Suppressor macrophage treated with lipopolysaccharide for 1 hour (primary cell): ENCODE results near the gene FRMPD2.
"Not testable (repeated sequence)": the region's sequence is repeated elsewhere in the genome, so short reads cannot be mapped to it uniquely, and the experiment has no call there.

Source experiments
- DNase-seq, 3 donors: peaks; one replicate each; pipeline ENCODE4 v3.0.0-alpha.2; 2020 to 2022

The FRMPD2 gene

DNA sequence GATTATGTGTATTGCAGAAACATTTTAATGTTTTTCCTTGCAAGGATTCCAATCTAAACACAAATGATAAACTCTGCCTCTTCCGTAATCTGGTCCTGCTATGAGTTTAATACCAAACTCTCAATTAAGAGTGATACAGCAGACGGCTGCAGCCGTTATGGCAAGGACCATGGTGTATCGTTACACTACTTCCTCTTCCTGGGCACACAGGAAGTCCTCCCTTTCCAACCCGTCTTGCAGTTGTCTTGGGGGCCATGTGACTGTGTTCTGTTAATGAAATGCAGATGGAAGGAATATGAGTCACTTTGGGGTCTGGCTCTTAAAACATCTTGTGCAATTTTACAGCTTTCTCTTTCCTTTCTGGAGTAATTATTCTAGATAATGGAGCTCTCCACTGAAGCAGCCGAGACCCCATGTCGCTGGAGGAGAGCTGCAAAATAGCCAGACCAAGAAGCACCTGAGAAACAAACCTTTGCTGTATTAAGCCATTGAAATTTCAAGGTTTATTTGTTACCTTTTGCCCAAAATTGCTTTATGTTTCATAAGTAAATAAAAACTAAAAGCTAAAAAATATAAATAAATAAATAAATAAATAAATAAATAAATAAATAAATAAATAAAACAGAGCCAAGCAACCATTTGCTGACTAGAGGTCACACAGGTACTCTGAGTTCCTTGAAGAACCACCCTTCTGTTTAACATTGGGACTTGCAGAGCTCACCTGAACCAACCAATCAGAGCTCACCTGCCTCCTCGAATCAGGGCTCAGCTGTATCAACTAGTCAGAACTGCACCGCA is 74.7 kb downstream of the FRMPD2 start:
- DNase-seq, result peak; percentile 68 to 84 (median 83)

DNA sequence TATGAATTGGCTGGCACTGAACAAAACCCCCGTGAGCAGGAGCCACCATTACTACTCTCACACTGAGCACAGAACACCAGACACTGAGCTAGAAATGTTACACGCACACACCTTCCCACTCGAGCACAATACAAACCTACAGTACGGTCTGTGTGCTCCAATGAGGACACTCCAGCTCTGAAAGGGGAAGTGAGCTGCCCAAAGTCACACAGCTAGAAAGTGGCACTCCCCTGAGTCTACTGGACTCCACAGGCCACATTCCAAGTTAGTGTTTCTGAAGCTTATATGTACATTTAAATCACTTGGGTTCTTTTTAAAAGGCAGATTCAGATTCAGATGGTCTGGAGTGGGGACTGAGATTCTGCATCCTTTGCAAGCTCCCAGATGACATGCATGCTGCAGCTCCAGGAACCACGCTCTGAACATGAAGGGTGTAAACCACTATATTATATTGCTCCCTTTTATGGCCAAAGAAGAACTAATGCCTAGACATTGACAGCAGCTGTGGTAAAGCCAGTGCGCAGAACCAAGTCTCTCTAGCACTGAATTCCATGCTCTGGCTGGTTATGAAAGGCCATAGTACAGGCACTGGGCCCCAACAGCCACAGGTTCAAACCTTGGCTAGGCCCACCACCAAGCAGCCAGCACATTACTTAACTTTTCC is 77.1 kb downstream of the FRMPD2 start:
- DNase-seq, result peak in 1 of 3 donors; percentile 7

DNA sequence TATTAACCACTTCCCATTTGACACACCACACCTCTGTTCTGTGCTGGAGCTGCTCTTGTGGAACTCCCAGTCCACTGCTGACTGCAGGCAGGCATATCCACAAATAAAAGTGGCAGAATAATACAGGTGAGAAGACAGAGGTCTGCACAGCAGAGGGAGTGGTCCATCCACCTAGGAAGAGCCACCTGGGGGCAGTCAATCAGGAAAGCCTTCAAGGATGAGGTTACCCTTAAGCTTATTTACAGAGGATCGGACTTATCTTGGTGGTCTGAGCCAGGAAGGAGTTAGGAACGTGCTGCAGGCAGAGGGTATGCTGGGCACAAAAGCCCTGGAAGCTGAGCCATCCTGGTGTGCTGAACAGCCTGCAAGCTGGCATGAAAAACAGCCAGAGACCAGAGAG is 78.7 kb downstream of the FRMPD2 start:
- DNase-seq, result no peak

DNA sequence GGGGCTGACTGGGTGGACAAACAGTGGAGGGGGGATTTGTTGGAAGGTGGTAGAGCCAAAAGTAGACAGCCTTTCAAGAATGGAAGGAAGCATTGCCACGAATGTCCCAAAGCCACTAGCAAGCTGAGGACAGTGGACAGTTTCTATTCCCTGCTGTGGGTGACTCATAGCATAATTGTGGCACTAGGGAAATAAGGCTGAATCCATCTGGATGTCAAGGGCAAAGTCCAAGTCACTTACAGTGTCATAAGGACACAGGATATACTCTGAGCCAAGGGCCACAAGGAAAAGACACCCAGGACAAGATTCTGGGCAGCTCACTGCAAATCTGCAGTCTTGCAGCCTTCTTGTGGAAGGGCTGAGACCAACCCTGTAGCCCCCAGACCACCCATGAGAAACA is 79.7 kb downstream of the FRMPD2 start:
- DNase-seq, result no peak

DNA sequence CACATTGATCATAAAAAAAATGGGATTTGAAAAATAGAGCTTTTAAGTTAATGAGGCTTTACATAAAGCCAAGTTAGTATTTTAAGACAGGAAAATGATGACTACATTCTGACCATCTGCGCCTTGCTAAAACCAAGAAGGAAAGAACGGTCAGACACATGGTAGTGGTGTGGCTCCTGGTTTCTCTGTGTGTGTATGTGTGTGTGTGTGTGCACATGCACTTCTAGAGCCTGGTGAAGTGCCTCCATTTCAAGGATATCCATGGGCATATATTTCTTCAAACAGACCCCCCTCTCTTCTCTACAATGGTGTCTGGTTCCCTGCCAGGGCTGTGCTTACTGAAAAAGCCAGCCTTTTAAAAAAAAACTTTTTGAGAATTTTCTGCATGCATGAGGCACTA is 80.9 kb downstream of the FRMPD2 start:
- no peak for DNase-seq

DNA sequence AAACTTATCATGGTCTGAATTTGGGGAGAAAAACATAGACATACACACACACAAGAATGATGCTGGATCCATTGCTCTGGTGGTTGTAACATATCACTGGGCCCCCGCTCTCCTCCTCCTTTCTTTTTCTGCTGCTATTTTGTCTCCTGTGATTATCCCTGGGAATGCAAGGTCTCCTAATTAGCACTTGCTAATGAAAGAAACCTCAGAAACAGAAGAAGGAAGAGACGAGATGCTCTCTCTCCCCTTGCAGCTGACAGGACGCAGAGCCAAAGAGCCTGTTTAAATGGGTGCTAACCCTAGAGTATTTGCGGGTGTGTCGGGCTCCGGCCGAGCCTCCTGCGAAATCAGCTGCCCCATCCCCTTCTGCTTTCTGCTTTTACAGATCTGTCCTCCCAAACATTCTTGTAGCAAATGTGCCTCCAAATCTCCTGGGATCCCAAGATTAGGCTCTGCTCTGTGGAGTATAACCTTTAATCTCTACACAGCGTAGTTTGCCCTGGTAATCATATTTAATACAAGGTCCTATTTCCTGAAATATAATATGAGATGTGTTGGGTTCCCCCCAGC is 81.5 kb downstream of the FRMPD2 start:
- DNase-seq, result no peak

DNA sequence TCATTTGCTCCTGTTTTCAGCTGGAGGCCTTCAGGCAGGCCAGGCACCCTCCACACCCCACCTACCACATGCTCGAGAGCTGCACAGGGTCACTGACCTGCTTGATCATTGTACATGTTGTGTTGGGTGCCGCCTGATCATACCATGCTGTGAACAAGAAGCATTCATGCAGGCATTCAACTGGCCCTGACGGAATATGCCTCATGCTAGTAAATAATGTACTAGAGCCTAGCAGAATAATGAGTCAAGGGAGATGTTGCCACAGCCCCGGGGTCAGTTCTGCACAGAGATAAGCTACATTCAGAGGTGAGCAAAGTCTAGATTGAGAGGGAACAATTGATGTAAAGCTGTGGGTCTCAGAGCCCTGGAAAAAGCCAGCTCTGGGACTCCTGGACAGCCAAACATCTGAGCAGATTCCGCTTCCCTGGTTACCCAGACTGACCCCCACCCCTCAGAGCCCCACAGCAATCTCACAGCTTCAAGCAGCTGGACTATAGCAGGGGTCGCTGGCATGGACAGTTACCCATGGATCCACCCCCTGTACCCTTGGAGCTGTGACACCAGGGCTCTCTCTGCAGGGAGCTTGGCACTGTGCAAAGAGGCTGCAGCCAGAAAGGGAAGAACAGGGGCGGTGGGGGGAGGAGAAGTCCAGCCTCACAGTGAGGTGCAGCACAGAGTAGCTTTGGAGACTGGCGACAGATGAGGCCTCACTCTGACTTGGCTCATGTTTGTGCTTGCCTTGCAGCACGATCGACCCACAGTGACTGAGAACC is 86.6 kb downstream of the FRMPD2 start:
- DNase-seq, result no peak

DNA sequence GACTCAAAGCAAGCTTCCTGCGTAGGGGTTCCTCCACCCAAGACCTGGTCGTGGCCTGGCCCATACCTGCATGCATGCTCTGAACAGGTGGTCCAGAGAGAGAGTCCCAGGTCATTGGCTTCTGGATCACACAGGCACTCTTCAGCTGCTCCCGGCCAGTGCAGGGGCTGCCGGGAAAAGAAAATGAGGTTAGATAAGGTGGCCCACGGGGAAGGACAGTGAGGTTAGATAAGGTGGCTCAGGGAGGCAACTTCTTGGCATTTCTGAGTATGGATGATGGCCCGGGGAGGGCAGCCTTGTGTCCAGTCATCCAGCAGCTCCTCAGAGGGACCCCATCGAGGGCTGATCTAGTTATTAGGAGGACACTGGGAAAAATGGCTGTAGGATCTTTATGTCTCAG is 87.4 kb downstream of the FRMPD2 start:
- DNase-seq, result no peak

DNA sequence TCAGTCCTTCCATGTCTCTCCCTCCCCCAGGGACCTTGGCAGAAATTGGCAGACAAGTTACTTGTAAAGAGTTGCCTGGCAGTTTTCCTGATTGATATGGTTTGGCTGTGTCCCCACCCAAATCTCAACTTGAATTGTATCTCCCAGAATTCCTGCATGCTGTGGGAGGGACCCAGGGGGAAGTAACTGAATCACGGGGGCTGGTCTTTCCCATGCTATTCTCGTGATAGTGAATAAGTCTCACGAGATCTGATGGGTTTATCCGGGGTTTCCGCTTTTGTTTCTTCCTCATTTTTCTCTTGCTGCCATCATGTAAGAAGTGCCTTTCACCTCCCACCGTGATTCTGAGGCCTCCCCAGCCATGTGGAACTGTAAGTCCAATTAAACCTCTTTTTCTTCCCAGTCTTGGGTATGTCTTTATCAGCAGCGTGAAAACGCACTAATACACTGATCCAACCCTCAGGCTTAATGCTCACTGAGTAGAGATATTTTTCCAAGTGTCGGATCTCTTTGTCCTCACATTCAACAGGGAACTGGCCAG is 88.2 kb downstream of the FRMPD2 start:
- peak; percentile 38 to 49 (median 44) for DNase-seq

DNA sequence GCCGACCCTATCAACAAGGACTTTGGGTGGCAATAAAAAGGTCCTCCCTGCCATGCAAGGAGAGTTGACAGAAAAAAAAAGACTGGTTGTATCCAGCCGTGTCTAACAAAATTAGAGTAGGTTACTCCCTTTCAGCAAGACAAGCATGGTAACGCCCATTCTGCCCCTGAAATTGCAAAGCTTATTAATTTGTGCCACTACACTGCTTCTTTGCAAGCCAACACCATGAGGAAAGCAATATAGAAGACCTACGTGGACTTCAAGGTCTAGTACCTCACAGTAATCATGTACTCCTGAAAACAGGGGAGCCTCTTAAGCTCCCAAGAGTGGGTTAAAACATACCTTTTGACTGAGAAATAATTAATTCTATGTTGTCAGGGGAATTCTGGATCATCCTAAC is 90.3 kb downstream of the FRMPD2 start:
- no peak for DNase-seq

DNA sequence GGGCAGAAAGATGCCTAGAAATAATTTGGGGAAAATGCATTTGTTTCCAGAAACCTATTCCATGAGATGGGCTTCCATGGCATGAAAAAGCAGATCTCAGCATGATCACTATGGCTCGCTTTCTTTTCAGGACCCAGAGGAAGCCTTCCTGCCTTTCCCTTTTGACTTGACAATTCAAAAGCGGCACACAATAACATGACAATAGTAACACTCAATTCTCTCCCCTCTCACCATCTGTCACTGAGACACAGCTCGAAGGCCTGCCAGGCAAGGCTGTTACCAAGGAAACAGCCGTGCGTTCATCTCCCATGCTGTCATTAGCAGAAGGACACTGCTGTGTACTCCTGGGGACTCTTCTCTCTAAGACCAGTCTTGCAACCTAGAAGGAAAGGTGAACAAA is 101.8 kb downstream of the FRMPD2 start:
- not testable (repeated sequence) for DNase-seq

DNA sequence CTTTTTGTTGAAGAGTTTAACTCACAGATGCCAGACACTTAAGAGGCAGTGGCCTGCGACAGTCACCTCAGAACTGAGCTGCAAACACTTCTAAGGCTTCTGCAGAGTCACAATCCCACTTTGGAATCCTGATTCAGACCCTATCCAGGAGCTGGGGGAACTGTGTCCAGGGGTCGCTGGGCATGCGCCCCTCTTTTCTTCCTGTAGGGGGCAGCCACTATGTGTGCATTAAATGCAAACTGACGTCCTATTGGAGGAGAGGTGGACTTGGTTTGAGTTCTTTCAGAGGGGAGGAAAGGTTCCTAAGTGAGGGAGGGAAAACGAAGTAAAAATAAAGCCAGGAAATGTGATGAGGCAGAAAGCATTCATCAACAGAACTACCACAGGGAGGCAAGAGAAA is 113.8 kb downstream of the FRMPD2 start:
- DNase-seq, result not testable (repeated sequence)

DNA sequence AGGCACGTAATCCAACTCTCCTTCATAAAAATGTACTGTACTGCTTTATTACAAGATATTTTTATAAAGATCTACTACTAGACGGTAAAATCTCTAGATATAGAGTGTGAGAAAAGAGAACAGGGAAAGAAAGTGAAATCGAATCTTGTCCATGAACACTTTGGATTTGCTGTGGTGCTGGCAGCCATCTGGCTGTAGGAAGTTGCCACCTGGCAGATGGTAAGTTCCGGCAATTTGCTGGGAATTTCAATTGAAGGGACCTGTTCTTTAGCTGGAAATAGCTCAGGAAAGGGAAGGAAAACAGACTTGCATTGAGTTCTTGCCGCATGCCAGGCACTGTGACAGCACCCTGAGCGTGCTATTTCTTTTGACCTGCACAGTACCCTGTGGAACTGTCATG is 114.3 kb downstream of the FRMPD2 start:
- not testable (repeated sequence) for DNase-seq

DNA sequence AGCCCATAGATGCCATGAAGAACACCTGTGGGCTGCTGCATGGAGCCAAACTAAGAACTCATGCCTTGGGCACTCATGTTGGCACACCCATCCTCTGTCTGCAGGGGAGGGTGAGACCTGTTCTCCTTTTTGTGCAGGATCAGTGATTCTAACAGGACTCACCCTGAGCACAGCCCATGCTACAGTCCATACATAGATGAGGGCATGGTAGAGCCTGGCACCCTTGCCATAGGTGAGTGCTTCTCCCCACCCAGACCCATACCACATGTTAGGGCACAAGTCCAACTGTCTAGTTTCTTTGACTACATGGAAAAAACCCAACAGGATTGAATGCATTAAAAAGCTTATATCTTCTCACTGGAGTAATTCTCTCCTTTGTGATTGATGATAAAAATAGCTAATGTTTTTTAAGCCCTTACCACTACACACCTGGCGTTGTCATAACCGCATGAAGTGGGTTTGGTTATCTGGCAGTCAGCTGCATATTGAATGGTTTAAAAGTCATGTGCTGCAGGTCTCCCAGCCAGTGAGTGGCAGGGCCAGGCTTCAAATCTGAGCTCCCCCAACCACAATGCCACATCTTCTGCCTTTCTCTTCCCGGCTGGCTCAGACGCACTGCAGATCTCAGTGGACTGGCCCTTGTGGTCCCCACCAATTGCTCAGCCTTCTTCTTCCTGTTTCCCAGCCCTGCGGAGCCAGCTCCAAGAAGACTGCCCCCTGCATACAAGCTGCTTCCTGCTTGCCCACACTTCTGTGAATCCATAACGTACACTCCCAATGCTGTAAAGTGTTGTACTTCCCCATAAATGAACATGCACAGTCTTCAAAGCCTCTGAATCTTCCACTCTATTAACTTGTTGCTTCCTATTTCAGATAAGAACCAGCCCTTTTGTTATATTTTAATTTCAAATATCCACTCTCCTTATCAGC is 120.0 kb downstream of the FRMPD2 start:
- DNase-seq, result peak; percentile 53 to 68 (median 68)

DNA sequence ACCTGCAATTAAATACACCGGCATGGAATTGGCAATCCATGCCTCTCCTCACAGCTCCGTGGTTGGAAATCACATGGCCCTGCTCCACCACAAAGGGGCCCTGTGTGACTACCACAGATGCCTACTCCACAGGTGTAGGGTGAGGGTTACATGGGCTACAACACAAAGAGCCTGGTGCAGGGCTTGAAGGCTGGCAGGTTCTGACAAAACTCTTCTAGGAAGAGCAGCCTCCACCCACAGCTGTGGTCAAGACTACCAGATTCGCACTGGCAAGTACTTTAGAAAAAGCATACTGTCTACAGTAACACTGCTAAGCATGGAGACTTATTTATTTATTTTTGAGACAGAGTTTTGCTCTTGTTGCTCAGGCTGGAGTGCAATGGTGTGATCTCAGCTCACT is 126.9 kb downstream of the FRMPD2 start:
- not testable (repeated sequence) for DNase-seq

DNA sequence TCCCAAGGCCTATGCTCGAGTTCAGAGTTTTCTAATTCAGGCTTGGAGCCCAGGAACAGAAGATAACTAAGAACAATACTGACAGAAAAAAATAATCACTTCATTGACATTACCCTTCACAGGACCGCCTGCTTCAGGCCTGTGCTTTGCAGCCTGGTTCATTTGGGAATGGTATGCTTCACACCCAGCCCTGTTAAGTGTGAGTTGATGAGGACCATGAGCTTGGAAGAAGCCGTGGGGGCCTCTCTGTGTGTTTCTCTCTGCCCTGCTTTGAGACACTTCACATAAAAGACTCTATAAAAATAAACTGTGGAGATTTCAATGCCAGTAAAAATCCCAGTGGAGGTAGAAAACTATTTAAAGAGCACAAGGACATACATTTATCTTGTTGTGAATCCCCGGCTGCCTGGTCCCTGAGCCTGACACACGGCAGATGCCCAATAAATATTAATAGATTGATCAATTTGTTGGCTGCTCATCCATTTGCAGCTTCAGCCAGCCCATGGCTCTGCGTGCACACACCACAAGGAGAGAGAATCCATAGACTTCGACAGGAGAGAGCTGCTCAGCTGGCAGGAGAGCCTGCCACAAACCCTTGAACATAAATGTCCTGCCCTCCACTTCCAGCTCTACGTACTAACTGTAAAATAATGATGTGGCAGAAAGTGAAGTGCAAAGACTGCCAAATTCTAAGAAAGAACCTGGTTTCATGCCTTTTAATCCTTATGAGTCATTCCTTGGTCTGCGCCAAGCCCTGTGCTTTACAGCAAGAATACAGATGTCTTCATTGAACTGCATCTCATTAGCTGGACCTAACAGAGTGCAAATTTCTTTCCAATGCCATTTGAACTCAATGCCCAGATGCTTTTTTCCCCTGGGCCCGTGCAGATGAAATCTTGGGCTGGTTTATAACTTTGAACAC is 130.5 kb downstream of the FRMPD2 start:
- not testable (repeated sequence) for DNase-seq

DNA sequence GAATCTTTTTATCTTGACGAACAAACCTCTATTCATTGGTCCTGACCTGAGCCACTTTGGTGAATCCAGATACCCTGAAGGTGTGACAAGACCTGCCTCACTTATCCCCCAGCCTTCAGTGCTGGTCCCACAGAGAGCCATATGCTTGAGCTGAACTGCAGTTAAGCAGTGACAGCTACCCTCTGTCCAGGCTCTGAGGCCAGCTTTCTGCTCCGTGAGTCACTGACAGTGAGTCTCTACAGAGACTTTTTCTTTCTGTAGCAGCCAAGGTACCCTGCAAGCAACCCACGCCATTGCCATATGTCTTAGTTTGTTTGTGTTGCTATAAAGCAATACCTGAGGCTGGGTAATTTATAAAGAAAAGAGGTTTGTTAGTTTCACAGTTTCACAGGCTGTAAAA is 133.5 kb downstream of the FRMPD2 start:
- not testable (repeated sequence) for DNase-seq

DNA sequence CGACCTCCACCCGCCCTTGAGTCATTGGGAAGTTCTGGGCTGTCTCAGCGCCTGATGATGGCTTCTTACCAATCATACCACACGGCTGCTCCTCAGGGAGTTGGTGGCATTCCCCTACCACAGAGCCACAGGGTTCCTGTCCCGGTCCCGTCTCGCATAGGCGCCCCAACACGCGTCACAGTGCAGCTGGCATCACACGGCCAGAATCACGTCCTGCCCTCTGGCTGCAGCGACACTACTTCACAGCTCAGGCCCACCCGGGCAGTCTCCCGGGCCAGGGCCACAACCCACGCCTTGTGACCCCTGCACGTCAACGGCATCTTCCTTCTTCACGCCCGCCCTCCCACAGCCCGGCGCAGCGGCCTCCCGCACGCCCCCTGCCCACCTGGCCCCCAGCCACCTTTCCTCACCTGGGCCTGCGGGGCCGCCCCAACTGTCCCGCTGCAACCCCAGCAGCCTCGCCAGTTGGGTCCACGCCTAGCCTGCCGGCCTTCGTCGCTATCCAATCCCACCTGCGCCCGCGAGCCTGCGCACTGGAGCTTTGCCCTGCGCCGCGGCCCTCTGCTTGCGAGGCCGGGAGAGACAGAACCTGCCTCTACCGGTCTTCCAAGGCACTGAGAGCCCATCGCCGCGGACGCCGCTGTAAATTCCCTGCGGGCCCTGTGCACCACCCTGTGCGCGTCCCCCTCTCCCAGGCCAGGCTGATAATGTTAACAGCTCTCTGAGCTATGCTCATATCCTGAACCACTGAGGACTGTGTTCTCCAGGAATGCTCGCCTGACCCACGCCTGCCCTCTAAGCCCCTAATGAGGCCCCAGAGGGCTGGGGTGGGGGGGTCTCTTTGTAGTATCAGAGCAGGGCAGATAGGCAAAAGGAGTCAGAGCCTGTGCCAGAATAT is 134.3 kb downstream of the FRMPD2 start:
- not testable (repeated sequence) for DNase-seq

DNA sequence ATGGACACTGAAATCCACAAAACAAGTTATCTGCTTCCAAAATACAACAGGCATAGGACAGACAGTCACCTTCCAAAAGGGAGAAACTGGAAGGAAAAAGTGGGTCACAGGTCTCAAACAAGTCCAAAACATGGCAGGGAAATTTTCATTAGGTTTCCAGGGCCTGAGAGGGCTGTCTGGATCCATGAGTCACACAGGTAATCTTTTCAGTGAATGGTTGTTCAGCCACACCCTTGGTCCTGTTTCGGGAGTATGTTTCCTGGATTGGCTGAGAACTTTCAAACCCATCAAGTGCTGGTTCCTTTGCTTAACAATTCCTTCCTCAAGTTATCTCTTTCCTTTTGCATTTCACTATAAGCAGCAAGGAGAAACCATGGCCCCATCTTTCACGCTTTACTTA is 145.5 kb downstream of the FRMPD2 start:
- DNase-seq, result not testable (repeated sequence)

DNA sequence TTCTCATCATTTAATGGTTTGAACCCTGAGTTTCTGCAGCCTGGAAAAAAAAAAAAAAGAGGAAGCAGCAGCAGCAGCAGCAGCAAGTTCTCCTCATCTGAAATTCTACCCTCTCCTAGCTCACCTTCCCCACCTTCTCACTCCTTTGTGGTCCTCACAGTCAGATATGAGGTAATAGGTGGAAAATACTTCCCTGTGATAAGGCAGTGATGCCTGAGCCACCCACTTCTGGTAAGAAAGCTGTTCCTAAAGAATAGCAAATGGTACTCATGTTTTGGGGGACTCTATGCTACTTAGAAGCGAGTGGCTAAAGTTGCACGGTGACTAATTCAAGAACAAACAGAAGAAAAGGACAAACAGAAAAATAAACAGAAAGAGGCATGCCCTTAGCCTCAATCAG is 148.2 kb downstream of the FRMPD2 start:
- not testable (repeated sequence) for DNase-seq
